Activated naive CD8-positive, alpha-beta T cell treated with anti-CD3 and anti-CD28 coated beads, Interleukin-2, amount 10 ng/mL, durations not matched to agents 7 days and 5 days (primary cell): Measurements from ENCODE around the gene FBXW4. TPM values are rescaled to one million over a fixed set of nuclear protein-coding genes. Genes with fewer than 3 reads are reported as not detected.

Experiments
- ATAC-seq: fragments of 150-1000 bp; cut with Tn5 transposase; one replicate; pipeline ENCODE4 v1.10.0; 2021; ENCODE audit warnings: low read depth, moderate library complexity
- POLR2A ChIA-PET: fragments of 350-600 bp; sonication (Branson Sonifier 250); formaldehyde crosslinking; loops from one replicate; lab custom pipeline; 2021; ENCODE audit warnings: antibody characterized with exemption; lab: Charles Lee
- DNase-seq: peaks from one replicate; pipeline ENCODE4 v3.0.0; 2021
- H3K27ac Mint-ChIP-seq: one replicate; pipeline ENCODE4 v1.8.0; 2022; ENCODE audit warnings: mild to moderate bottlenecking, mixed read lengths
- H3K27me3 Mint-ChIP-seq: one replicate; pipeline ENCODE4 v1.8.0; 2022; ENCODE audit warnings: mild to moderate bottlenecking, moderate library complexity, mixed read lengths
- H3K36me3 Mint-ChIP-seq: one replicate; pipeline ENCODE4 v1.8.0; 2021; ENCODE audit warnings: mild to moderate bottlenecking, mixed read lengths
- H3K4me1 Mint-ChIP-seq: one replicate; pipeline ENCODE4 v1.8.0; 2021; ENCODE audit warnings: mixed read lengths
- H3K4me3 Mint-ChIP-seq: one replicate; pipeline ENCODE4 v1.8.0; 2022; ENCODE audit warnings: mild to moderate bottlenecking, moderate library complexity, mixed read lengths
- H3K9me3 Mint-ChIP-seq: one replicate; pipeline ENCODE4 v1.8.0; 2021; ENCODE audit warnings: mixed read lengths
- total RNA-seq, 2 experiments: library from RNA; stranded (reverse); gene quantifications; one replicate each; pipeline ENCODE4 v1.2.3, GENCODE V29; 2021

Gene FBXW4, protein sequence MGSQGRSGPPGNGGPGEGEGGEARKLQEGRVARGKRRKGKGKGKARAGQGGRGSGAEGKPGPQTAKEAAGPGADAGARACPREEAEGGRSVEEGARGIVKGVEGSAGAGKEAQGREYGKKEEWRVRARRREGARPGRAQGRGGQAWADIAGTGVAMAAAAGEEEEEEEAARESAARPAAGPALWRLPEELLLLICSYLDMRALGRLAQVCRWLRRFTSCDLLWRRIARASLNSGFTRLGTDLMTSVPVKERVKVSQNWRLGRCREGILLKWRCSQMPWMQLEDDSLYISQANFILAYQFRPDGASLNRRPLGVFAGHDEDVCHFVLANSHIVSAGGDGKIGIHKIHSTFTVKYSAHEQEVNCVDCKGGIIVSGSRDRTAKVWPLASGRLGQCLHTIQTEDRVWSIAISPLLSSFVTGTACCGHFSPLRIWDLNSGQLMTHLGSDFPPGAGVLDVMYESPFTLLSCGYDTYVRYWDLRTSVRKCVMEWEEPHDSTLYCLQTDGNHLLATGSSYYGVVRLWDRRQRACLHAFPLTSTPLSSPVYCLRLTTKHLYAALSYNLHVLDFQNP
- 10 to 100 TPM; 58.9 to 65.7 TPM for total RNA-seq

DNA sequence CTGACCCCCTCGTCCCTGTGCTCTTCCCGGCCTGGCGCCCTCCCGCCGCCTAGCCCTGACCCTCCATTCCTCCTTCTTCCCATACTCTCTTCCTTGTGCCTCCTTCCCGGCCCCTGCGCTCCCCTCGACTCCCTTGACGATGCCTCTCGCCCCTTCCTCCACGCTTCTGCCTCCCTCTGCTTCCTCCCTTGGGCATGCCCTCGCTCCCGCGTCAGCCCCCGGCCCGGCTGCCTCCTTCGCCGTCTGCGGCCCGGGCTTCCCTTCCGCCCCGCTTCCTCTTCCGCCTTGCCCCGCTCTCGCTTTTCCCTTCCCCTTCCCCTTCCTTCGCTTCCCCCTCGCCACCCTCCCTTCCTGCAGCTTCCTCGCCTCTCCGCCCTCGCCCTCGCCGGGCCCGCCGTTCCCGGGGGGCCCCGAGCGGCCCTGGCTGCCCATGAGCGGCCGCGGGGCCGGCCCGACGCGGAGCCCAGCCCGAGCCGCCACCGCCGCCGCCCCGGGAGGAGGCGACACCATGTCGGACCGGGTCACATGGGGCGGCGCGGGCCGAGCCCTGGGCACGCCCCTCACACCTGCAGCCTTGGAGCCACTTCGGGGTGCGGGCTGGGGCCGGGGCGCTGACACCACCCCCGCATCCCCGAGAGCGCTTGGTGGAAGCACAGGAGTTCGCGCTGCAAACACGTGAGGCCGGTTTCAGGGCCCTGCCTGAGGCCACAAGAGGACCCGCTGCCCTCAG lies at the start of gene FBXW4:
Gene FBXW4, minus strand, starts transcription at position 497 of the 730 bp plus-strand sequence. Its CDS starts 65 bp downstream, at position 432.
- peak within 1 kb of the TSS; percentile 99 for H3K27ac Mint-ChIP-seq
- H3K9me3 Mint-ChIP-seq: no peaks in the 10 kb centered on the region
- H3K36me3 Mint-ChIP-seq: peaks cover 8% of the 10 kb centered on the region
- ATAC-seq: peak; percentile 64
- H3K4me1 Mint-ChIP-seq: peaks cover 18% of the 10 kb centered on the region
- H3K27me3 Mint-ChIP-seq: no peaks in the 10 kb centered on the region
- DNase-seq: peak; percentile 84
- H3K4me3 Mint-ChIP-seq: peak within 1 kb of the TSS; percentile 98
- POLR2A ChIA-PET: interaction anchor here (1.4 kb wide), 1 partner anchor 10 kb away, joined by 5 read pairs; no protein-coding TSS in a partner anchor

DNA sequence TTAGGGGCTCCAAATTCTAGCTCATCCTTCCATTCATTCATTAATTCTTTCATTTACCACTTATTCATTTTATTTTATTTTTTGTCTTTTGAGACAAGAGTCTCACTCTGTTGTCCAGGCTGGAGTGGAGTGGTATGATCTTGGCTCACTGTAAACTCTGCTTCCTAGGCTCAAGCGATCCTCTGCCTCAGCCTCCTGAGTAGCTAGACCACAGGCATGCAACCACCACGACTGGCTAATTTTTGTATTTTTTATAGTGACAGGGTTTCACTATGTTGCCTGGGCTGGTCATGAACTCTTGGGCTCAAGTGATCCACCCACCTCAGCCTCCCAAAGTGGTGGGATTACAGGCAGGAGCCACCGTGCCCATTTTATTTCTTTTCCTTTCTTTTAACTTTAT lies 49.3 kb upstream of the FBXW4 start:
- Mint-ChIP-seq H3K4me3 (no peak overlapping the region), H3K27ac (no peak overlapping the region), H3K4me1 (no peaks in the 10 kb centered on the region), H3K36me3 (no peaks in the 10 kb centered on the region), H3K9me3 (no peaks in the 10 kb centered on the region), H3K27me3 (peaks cover 19% of the 10 kb centered on the region)
- no peak for ATAC-seq
- no peak for DNase-seq
- POLR2A ChIA-PET: no interaction called here

DNA sequence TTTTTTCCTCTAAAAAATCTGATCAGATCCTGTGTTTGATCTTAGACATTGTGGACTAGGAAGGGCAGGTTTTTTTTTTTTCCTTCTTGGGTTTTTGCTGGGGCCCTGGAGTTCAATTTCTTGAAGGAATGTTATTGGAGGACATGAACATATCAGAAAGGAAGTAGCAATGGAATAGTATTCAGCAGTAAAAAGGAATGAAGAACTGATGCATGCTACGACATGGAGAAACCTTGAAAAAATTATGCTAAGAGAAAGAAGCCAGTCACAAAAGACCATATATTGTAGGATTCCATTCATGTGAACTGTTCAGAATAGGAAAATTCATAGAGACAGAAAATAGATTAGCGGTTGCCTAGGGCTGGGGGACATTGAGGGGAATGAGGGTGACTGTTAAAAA lies 47.0 kb upstream of the FBXW4 start:
- no peak for ATAC-seq
- no peak for DNase-seq
- Mint-ChIP-seq H3K27me3 (peaks cover 21% of the 10 kb centered on the region), H3K36me3 (no peaks in the 10 kb centered on the region), H3K9me3 (no peaks in the 10 kb centered on the region), H3K27ac (no peak overlapping the region), H3K4me1 (no peaks in the 10 kb centered on the region), H3K4me3 (no peak overlapping the region)
- POLR2A ChIA-PET: no interaction called here

DNA sequence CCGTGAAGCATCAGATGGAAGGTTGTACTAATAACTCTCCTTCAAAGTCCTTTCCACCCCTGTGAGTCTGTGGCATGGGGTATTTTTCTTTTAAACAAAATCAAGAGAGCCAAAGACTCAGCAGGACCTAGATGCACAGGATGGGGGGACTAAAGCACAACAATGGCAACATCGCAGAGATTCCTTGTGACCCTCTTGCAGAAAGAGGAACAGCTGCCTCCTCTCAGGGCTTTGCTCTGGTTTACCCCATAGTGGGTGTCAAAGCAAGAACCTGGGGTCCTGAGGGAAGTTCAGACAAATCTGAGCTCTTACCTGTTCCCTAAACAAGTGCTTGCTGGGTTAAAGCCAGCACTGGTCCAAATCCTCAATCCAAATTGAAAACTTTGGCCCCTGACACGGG lies 41.7 kb upstream of the FBXW4 start:
- no peak overlapping the region for H3K27ac Mint-ChIP-seq
- ATAC-seq: no peak
- no peaks in the 10 kb centered on the region for H3K36me3 Mint-ChIP-seq
- POLR2A ChIA-PET: no interaction called here
- H3K4me1 Mint-ChIP-seq: no peaks in the 10 kb centered on the region
- H3K9me3 Mint-ChIP-seq: no peaks in the 10 kb centered on the region
- no peak for DNase-seq
- peaks cover 24% of the 10 kb centered on the region for H3K27me3 Mint-ChIP-seq
- H3K4me3 Mint-ChIP-seq: no peak overlapping the region

DNA sequence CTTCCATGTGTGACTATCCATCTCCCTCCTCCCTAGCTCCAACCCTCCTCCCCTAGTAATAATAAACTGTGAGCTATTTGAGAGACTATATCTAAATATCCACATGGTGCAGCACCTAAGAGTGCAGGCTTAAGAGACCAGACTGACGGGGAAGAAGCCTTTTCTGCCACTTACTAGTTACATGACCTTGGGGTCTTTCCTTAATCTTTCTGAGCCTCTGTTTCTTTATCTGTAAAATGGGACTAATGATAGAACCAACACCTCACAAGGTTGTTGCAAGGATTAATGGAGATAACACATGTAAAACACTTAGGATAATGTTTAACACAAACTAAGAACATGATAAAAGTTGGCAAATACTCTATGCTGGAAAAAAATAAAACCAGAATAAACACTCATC lies 37.1 kb upstream of the FBXW4 start:
- Mint-ChIP-seq H3K4me1 (no peaks in the 10 kb centered on the region), H3K9me3 (no peaks in the 10 kb centered on the region), H3K4me3 (no peak overlapping the region), H3K36me3 (no peaks in the 10 kb centered on the region), H3K27ac (no peak overlapping the region), H3K27me3 (peaks cover 24% of the 10 kb centered on the region)
- ATAC-seq (no peak), DNase-seq (no peak)
- POLR2A ChIA-PET: no interaction called here

DNA sequence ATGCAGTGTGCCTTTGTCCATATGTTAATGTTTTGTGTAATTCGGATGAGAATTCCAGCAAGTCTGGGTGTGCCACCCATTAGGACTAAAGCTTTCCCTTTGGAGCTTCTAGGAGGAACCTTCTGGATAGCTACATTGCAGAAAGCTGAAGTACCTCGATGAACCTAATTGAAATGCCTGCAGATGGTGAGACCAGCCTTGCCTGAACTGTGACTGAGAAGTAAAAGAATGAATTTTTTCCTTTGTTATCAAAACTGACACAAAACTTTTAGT lies 31.1 kb upstream of the FBXW4 start:
- DNase-seq: no peak
- H3K27ac Mint-ChIP-seq: no peak overlapping the region
- POLR2A ChIA-PET: no interaction called here
- peaks cover 18% of the 10 kb centered on the region for H3K27me3 Mint-ChIP-seq
- no peaks in the 10 kb centered on the region for H3K4me1 Mint-ChIP-seq
- no peak for ATAC-seq
- no peaks in the 10 kb centered on the region for H3K9me3 Mint-ChIP-seq
- no peaks in the 10 kb centered on the region for H3K36me3 Mint-ChIP-seq
- no peak overlapping the region for H3K4me3 Mint-ChIP-seq

DNA sequence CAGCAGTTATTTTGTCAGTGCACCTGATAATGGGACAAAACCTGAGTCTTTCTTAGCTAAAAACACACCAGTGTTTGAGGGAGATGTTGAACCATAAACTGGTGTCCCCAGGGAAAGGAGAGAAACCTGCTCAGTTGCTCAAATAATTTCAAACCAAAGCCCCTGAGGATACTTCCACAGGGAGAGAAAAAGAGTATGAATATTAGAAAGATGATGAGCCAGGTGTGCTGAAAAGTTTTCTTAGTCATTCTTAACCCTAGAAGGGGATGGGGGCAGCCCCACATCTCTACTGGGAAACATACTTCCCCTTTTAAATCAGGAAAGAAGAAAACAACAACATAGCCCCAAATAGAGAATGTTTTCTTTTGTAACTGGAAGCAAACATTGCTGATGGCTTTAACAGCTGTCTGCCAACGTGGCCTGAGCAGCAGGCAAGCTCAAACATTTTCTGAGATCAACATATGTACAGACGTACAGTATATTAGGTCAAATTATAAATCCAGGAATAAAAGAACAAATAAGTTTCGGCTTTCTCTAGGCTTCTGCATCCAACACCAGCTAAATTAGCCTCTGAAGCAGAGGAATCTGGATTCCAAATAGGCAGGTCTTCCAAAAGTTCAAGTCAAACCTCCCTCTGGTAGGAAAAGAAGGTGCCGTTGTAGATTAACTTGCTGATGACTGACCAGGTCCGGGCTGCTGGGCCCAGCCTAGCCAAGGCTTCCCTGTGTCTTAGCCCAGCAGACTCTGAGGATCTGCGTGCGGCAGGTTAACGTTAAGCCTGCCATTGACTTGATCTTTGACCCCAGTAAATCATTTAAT lies 30.5 kb upstream of the FBXW4 start:
- Mint-ChIP-seq H3K4me1 (no peaks in the 10 kb centered on the region), H3K27ac (no peak overlapping the region), H3K36me3 (no peaks in the 10 kb centered on the region), H3K27me3 (peaks cover 22% of the 10 kb centered on the region), H3K4me3 (no peak overlapping the region), H3K9me3 (no peaks in the 10 kb centered on the region)
- no peak for ATAC-seq
- POLR2A ChIA-PET: no interaction called here
- no peak for DNase-seq

DNA sequence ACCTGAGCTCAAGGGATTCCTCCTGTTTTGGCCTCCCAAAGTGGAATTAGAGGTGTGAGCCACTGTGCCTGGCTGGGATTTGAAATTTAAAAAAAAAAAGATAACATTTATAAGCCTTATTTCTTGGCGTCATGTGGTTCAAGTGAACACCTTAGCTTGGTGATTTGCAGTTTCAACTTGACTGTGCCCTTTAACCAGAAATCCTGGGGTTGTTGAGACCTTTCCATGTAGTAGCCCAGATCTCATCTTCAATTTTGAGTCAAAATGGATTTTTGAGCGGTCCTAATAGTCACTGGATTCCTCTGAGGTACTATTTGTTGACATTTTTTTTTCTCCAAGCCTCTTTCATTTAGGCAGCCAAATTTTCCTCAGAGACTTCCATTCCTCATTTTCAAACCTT lies 29.5 kb upstream of the FBXW4 start:
- H3K27me3 Mint-ChIP-seq: peaks cover 27% of the 10 kb centered on the region
- no peaks in the 10 kb centered on the region for H3K4me1 Mint-ChIP-seq

DNA sequence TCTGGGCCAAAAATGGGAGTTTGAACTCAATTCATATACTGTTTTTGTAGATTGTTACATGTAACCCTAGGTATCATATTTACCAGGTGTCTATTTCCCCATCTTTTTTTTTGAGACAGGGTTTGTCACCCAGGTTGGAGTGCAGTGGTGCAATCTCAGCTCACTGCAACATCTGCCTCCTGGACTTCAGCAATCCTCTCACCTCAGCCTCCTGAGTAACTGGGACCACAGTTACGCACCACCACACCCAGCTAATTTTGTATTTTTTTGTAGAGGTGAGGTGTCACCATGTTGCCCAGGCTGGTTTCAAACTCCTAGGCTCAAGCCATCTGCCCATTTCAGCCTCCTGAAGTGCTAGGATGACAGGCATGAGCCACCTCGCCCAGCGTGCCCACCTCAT lies 28.2 kb upstream of the FBXW4 start:
- peaks cover 35% of the 10 kb centered on the region for H3K27me3 Mint-ChIP-seq
- H3K36me3 Mint-ChIP-seq: no peaks in the 10 kb centered on the region
- POLR2A ChIA-PET: no interaction called here
- no peak overlapping the region for H3K27ac Mint-ChIP-seq
- H3K9me3 Mint-ChIP-seq: no peaks in the 10 kb centered on the region
- no peaks in the 10 kb centered on the region for H3K4me1 Mint-ChIP-seq
- no peak overlapping the region for H3K4me3 Mint-ChIP-seq
- ATAC-seq (no peak), DNase-seq (no peak)

More for the DNA sequence above, 29.5 kb upstream of the FBXW4 start:
- no peaks in the 10 kb centered on the region for H3K9me3 Mint-ChIP-seq
- no peaks in the 10 kb centered on the region for H3K36me3 Mint-ChIP-seq
- DNase-seq (no peak), ATAC-seq (no peak)
- H3K4me3 Mint-ChIP-seq: no peak overlapping the region
- H3K27ac Mint-ChIP-seq: no peak overlapping the region
- POLR2A ChIA-PET: interaction anchor here (0.7 kb wide), 1 partner anchor 1020 kb away, joined by 3 read pairs; the partner anchor contains the start of gene WBP1L

DNA sequence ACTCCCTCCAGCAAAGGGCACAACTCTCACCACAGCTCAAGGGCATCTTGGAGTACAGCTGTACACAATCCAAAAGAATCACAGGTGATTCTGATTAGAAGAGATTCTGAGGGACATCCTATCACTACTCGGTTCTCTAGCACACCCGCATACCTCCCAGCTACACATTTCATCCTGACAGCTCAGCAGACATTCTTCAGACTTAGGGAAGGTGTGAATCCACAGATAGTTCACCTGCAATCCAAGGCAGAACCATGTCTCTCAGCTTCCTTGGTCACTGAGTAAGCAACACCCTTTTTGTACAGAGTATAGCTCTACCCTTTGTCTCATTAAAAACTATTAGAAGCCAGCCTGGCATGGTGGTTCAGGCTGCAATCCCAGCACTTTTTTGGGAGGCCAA lies 26.8 kb upstream of the FBXW4 start:
- no peak for ATAC-seq
- POLR2A ChIA-PET: no interaction called here
- no peaks in the 10 kb centered on the region for H3K9me3 Mint-ChIP-seq
- DNase-seq: no peak
- no peak overlapping the region for H3K4me3 Mint-ChIP-seq
- H3K36me3 Mint-ChIP-seq: no peaks in the 10 kb centered on the region
- no peak overlapping the region for H3K27ac Mint-ChIP-seq
- peaks cover 37% of the 10 kb centered on the region for H3K27me3 Mint-ChIP-seq
- H3K4me1 Mint-ChIP-seq: peaks cover 5% of the 10 kb centered on the region

DNA sequence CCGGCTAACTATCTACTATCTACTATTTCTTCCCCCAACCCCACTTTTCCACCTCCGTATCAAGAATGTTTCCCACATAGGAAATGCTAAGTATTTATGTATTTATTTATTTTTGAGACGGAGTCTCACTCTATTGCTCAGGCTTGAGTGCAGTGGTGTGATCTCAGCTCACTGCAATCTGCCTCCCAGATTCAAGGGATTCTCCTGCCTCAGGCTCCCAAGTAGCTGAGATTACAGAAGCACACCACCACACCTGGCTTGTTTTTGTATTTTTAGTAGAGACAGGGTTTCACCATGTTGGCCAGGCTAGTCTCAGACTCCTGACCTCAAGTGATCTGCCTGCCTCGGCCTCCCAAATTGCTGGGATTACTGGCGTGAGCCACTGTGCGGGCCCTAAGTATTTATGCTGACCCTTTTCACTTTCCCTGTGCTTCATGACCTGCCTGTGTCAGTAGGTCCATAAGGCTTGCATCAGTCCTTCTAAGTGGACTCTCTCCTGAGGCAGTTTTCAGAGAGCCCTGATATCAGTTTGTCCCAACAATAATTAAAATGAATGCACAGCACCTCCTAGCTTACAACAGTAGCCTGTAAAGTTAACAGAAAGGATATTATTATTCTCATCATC lies 25.7 kb upstream of the FBXW4 start:
- peaks cover 6% of the 10 kb centered on the region for H3K4me1 Mint-ChIP-seq
- H3K27me3 Mint-ChIP-seq: peaks cover 39% of the 10 kb centered on the region
- H3K9me3 Mint-ChIP-seq: no peaks in the 10 kb centered on the region
- no peaks in the 10 kb centered on the region for H3K36me3 Mint-ChIP-seq
- ATAC-seq: no peak
- DNase-seq: no peak
- POLR2A ChIA-PET: no interaction called here
- H3K4me3 Mint-ChIP-seq: no peak overlapping the region
- no peak overlapping the region for H3K27ac Mint-ChIP-seq

DNA sequence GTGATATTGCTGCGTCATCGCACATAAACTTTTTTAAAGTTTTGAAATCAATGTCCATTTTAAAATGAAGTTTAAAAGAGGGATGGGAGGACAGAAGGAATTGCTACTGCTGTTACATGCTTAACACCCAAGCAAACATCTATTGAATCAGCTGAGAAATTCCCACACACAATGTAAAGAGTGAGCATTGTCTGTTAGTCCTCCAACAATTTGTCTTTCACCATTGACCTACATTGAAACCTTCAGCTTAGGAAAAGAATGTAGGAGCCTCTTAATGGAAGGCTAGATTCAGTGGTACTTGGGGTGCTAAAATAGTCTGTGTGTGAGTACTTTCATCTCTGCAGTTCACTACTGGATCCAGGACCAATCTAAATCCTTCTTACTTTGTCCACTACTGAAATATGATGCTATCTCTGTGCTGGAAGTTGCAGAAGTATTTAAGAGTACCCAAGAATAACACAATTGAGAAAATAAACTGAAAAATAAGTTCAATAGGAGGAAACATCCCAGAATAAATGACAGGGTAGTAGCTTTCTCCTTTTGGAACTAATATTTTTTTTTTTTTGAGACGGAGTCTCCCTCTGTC lies 23.8 kb upstream of the FBXW4 start:
- no peak for ATAC-seq
- H3K4me1 Mint-ChIP-seq: peaks cover 6% of the 10 kb centered on the region
- no peaks in the 10 kb centered on the region for H3K9me3 Mint-ChIP-seq
- no peak for DNase-seq
- no peak overlapping the region for H3K27ac Mint-ChIP-seq
- POLR2A ChIA-PET: no interaction called here
- H3K27me3 Mint-ChIP-seq: peaks cover 37% of the 10 kb centered on the region
- no peak overlapping the region for H3K4me3 Mint-ChIP-seq
- no peaks in the 10 kb centered on the region for H3K36me3 Mint-ChIP-seq
